ENCODE data around the gene SEC22B. TPM values are rescaled to one million over a fixed set of nuclear protein-coding genes. Genes with fewer than 3 reads are reported as not detected.
"Not testable (repeated sequence)": the region's sequence is repeated elsewhere in the genome, so short reads cannot be mapped to it uniquely, and the experiment has no call there.

The SEC22B gene
- total RNA-seq, 1 donor from 2014 or later: 30.1 TPM

GRCh38 chr1:120123813-120124510 lies 52.4 kb downstream of the SEC22B start:
- ATAC-seq: peak; percentile 70
- DNase-seq (ENCODE audit: low spot score); intact Hi-C loops (cut with DNase I): not testable (repeated sequence)

GRCh38 chr1:120122262-120122893 lies 53.9 kb downstream of the SEC22B start:
- DNase-seq (ENCODE audit: low spot score); ATAC-seq; intact Hi-C loops (cut with DNase I): not testable (repeated sequence)

GRCh38 chr1:120121830-120122229 lies 54.5 kb downstream of the SEC22B start:
- ATAC-seq; intact Hi-C loops (cut with DNase I); DNase-seq (ENCODE audit: low spot score): not testable (repeated sequence)

- intact Hi-C loops (cut with DNase I); DNase-seq (ENCODE audit: low spot score): not testable (repeated sequence)
- ATAC-seq: peak; percentile 36
These were observed 55.8 kb downstream of the SEC22B start for GRCh38 chr1:120120525-120120924.

GRCh38 chr1:120117371-120118177 lies 58.7 kb downstream of the SEC22B start:
- DNase-seq (ENCODE audit: low spot score) (peak; percentile 84), ATAC-seq (peak; percentile 93)
- intact Hi-C loops (cut with DNase I): not testable (repeated sequence)

GRCh38 chr1:120116094-120116493 lies 60.2 kb downstream of the SEC22B start:
- DNase-seq (ENCODE audit: low spot score); intact Hi-C loops (cut with DNase I): not testable (repeated sequence)
- ATAC-seq: peak; percentile 18

GRCh38 chr1:120113134-120113533 lies 63.2 kb downstream of the SEC22B start:
- intact Hi-C loops (cut with DNase I); ATAC-seq; DNase-seq (ENCODE audit: low spot score): not testable (repeated sequence)

- DNase-seq (ENCODE audit: low spot score); intact Hi-C loops (cut with DNase I); ATAC-seq: not testable (repeated sequence)
These were observed 64.1 kb downstream of the SEC22B start for GRCh38 chr1:120112212-120112611.

- ATAC-seq; DNase-seq (ENCODE audit: low spot score); intact Hi-C loops (cut with DNase I): not testable (repeated sequence)
These were observed 64.5 kb downstream of the SEC22B start for GRCh38 chr1:120111771-120112170.

GRCh38 chr1:120111008-120111407 lies 65.3 kb downstream of the SEC22B start:
- intact Hi-C loops (cut with DNase I); ATAC-seq; DNase-seq (ENCODE audit: low spot score): not testable (repeated sequence)

- DNase-seq (ENCODE audit: low spot score); intact Hi-C loops (cut with DNase I); ATAC-seq: not testable (repeated sequence)
These were observed 66.7 kb downstream of the SEC22B start for GRCh38 chr1:120109656-120110055.

GRCh38 chr1:120109180-120109579 lies 67.1 kb downstream of the SEC22B start:
- DNase-seq (ENCODE audit: low spot score); ATAC-seq; intact Hi-C loops (cut with DNase I): not testable (repeated sequence)

- ATAC-seq; DNase-seq (ENCODE audit: low spot score); intact Hi-C loops (cut with DNase I): not testable (repeated sequence)
These were observed 71.0 kb downstream of the SEC22B start for GRCh38 chr1:120105288-120105687.

- ATAC-seq; intact Hi-C loops (cut with DNase I); DNase-seq (ENCODE audit: low spot score): not testable (repeated sequence)
These were observed 72.6 kb downstream of the SEC22B start for GRCh38 chr1:120103768-120104167.

GRCh38 chr1:120101593-120101992 lies 74.7 kb downstream of the SEC22B start:
- DNase-seq (ENCODE audit: low spot score); ATAC-seq; intact Hi-C loops (cut with DNase I): not testable (repeated sequence)
